ENCODE results near the gene LEMD3.
A peak's percentile ranks its signal among the peaks of the same experiment; 100 is the strongest.
"Not testable (repeated sequence)": the region's sequence is repeated elsewhere in the genome, so short reads cannot be mapped to it uniquely, and the experiment has no call there.

LEMD3 gene

GRCh38 chr12:65276916-65277530 lies 107.6 kb downstream of the LEMD3 start:
- Histone ChIP-seq H3K4me3 (ENCODE audit: insufficient read depth, low read depth, low read length, poor library complexity, severe bottlenecking) (no peak overlapping the region), H3K27ac (ENCODE audit: insufficient read depth, low read length, poor library complexity, severe bottlenecking) (no peak overlapping the region), H3K27me3 (replicated peaks; ENCODE audit: control insufficient read depth, insufficient read depth, low read length, poor library complexity, severe bottlenecking) (peaks cover 5% of the 10 kb centered on the region), H3K36me3 (ENCODE audit: control insufficient read depth, insufficient read depth, low read length) (no peaks in the 10 kb centered on the region), H3K9me3 (ENCODE audit: control insufficient read depth, low read length) (no peaks in the 10 kb centered on the region), H3K4me1 (ENCODE audit: control insufficient read depth, insufficient read depth, low read length, poor library complexity, severe bottlenecking) (peaks cover 9% of the 10 kb centered on the region)
- DNase-seq: no peak

- DNase-seq: no peak
- Histone ChIP-seq H3K4me3 (ENCODE audit: insufficient read depth, low read depth, low read length, poor library complexity, severe bottlenecking) (no peak overlapping the region), H3K27me3 (replicated peaks; ENCODE audit: control insufficient read depth, insufficient read depth, low read length, poor library complexity, severe bottlenecking) (peaks cover 5% of the 10 kb centered on the region), H3K4me1 (ENCODE audit: control insufficient read depth, insufficient read depth, low read length, poor library complexity, severe bottlenecking) (peaks cover 9% of the 10 kb centered on the region), H3K27ac (ENCODE audit: insufficient read depth, low read length, poor library complexity, severe bottlenecking) (no peak overlapping the region), H3K36me3 (ENCODE audit: control insufficient read depth, insufficient read depth, low read length) (no peaks in the 10 kb centered on the region), H3K9me3 (ENCODE audit: control insufficient read depth, low read length) (no peaks in the 10 kb centered on the region)
Observed at GRCh38 chr12:65277994-65278575, 108.7 kb downstream of the LEMD3 start.

- H3K9me3 ChIP-seq (ENCODE audit: control insufficient read depth, low read length): no peaks in the 10 kb centered on the region
- no peaks in the 10 kb centered on the region for H3K36me3 ChIP-seq (ENCODE audit: control insufficient read depth, insufficient read depth, low read length)
- peaks cover 5% of the 10 kb centered on the region for H3K27me3 ChIP-seq (replicated peaks; ENCODE audit: control insufficient read depth, insufficient read depth, low read length, poor library complexity, severe bottlenecking)
- no peak for DNase-seq
- H3K27ac ChIP-seq (ENCODE audit: insufficient read depth, low read length, poor library complexity, severe bottlenecking): no peak within 1 kb of the TSS
- peaks cover 9% of the 10 kb centered on the region for H3K4me1 ChIP-seq (ENCODE audit: control insufficient read depth, insufficient read depth, low read length, poor library complexity, severe bottlenecking)
- H3K4me3 ChIP-seq (ENCODE audit: insufficient read depth, low read depth, low read length, poor library complexity, severe bottlenecking): peak within 1 kb of the TSS; percentile 45
Observed at GRCh38 chr12:65278576-65279368, 109.4 kb downstream of the LEMD3 start, which contains the start of gene MSRB3. Gene MSRB3 (plus strand): TSS chr12:65278683. CDS start chr12:65308580, 29,897 bp downstream.

GRCh38 chr12:65279369-65280112 lies 110.2 kb downstream of the LEMD3 start:
- H3K4me1 ChIP-seq (ENCODE audit: control insufficient read depth, insufficient read depth, low read length, poor library complexity, severe bottlenecking): peaks cover 9% of the 10 kb centered on the region
- DNase-seq: no peak
- H3K36me3 ChIP-seq (ENCODE audit: control insufficient read depth, insufficient read depth, low read length): no peaks in the 10 kb centered on the region
- peak overlapping the region; percentile 45 for H3K4me3 ChIP-seq (ENCODE audit: insufficient read depth, low read depth, low read length, poor library complexity, severe bottlenecking)
- H3K9me3 ChIP-seq (ENCODE audit: control insufficient read depth, low read length): no peaks in the 10 kb centered on the region
- H3K27me3 ChIP-seq (replicated peaks; ENCODE audit: control insufficient read depth, insufficient read depth, low read length, poor library complexity, severe bottlenecking): peaks cover 5% of the 10 kb centered on the region
- no peak overlapping the region for H3K27ac ChIP-seq (ENCODE audit: insufficient read depth, low read length, poor library complexity, severe bottlenecking)

- H3K4me3 ChIP-seq (ENCODE audit: insufficient read depth, low read depth, low read length, poor library complexity, severe bottlenecking): no peak overlapping the region
- H3K36me3 ChIP-seq (ENCODE audit: control insufficient read depth, insufficient read depth, low read length): no peaks in the 10 kb centered on the region
Observed at GRCh38 chr12:65280306-65280705, 110.9 kb downstream of the LEMD3 start.

GRCh38 chr12:65282840-65283239 lies 113.5 kb downstream of the LEMD3 start:
- no peak overlapping the region for H3K4me3 ChIP-seq (ENCODE audit: insufficient read depth, low read depth, low read length, poor library complexity, severe bottlenecking)
- H3K4me1 ChIP-seq (ENCODE audit: control insufficient read depth, insufficient read depth, low read length, poor library complexity, severe bottlenecking): peaks cover 9% of the 10 kb centered on the region
- H3K27ac ChIP-seq (ENCODE audit: insufficient read depth, low read length, poor library complexity, severe bottlenecking): no peak overlapping the region
- no peaks in the 10 kb centered on the region for H3K36me3 ChIP-seq (ENCODE audit: control insufficient read depth, insufficient read depth, low read length)
- H3K27me3 ChIP-seq (replicated peaks; ENCODE audit: control insufficient read depth, insufficient read depth, low read length, poor library complexity, severe bottlenecking): peaks cover 5% of the 10 kb centered on the region
- no peak for DNase-seq
- H3K9me3 ChIP-seq (ENCODE audit: control insufficient read depth, low read length): no peaks in the 10 kb centered on the region

More at GRCh38 chr12:65280306-65280705, 110.9 kb downstream of the LEMD3 start:
- Histone ChIP-seq H3K9me3 (ENCODE audit: control insufficient read depth, low read length) (no peaks in the 10 kb centered on the region), H3K27me3 (replicated peaks; ENCODE audit: control insufficient read depth, insufficient read depth, low read length, poor library complexity, severe bottlenecking) (peaks cover 5% of the 10 kb centered on the region), H3K4me1 (ENCODE audit: control insufficient read depth, insufficient read depth, low read length, poor library complexity, severe bottlenecking) (peaks cover 9% of the 10 kb centered on the region), H3K27ac (ENCODE audit: insufficient read depth, low read length, poor library complexity, severe bottlenecking) (no peak overlapping the region)
- DNase-seq: no peak

- H3K27me3 ChIP-seq (replicated peaks; ENCODE audit: control insufficient read depth, insufficient read depth, low read length, poor library complexity, severe bottlenecking); H3K9me3 ChIP-seq (ENCODE audit: control insufficient read depth, low read length); H3K27ac ChIP-seq (ENCODE audit: insufficient read depth, low read length, poor library complexity, severe bottlenecking); DNase-seq; H3K4me1 ChIP-seq (ENCODE audit: control insufficient read depth, insufficient read depth, low read length, poor library complexity, severe bottlenecking); H3K4me3 ChIP-seq (ENCODE audit: insufficient read depth, low read depth, low read length, poor library complexity, severe bottlenecking); H3K36me3 ChIP-seq (ENCODE audit: control insufficient read depth, insufficient read depth, low read length): not testable (repeated sequence)
Observed at GRCh38 chr12:65285532-65285931, 116.1 kb downstream of the LEMD3 start.

- no peak for DNase-seq
- Histone ChIP-seq H3K36me3 (ENCODE audit: control insufficient read depth, insufficient read depth, low read length) (no peaks in the 10 kb centered on the region), H3K4me3 (ENCODE audit: insufficient read depth, low read depth, low read length, poor library complexity, severe bottlenecking) (no peak overlapping the region), H3K27ac (ENCODE audit: insufficient read depth, low read length, poor library complexity, severe bottlenecking) (no peak overlapping the region), H3K27me3 (replicated peaks; ENCODE audit: control insufficient read depth, insufficient read depth, low read length, poor library complexity, severe bottlenecking) (no peaks in the 10 kb centered on the region), H3K4me1 (ENCODE audit: control insufficient read depth, insufficient read depth, low read length, poor library complexity, severe bottlenecking) (no peaks in the 10 kb centered on the region), H3K9me3 (ENCODE audit: control insufficient read depth, low read length) (no peaks in the 10 kb centered on the region)
Observed at GRCh38 chr12:65287426-65287825, 118.0 kb downstream of the LEMD3 start.

GRCh38 chr12:65292241-65292640 lies 122.9 kb downstream of the LEMD3 start:
- Histone ChIP-seq H3K36me3 (ENCODE audit: control insufficient read depth, insufficient read depth, low read length) (no peaks in the 10 kb centered on the region), H3K27ac (ENCODE audit: insufficient read depth, low read length, poor library complexity, severe bottlenecking) (no peak overlapping the region), H3K27me3 (replicated peaks; ENCODE audit: control insufficient read depth, insufficient read depth, low read length, poor library complexity, severe bottlenecking) (no peaks in the 10 kb centered on the region), H3K4me1 (ENCODE audit: control insufficient read depth, insufficient read depth, low read length, poor library complexity, severe bottlenecking) (no peaks in the 10 kb centered on the region), H3K9me3 (ENCODE audit: control insufficient read depth, low read length) (no peaks in the 10 kb centered on the region), H3K4me3 (ENCODE audit: insufficient read depth, low read depth, low read length, poor library complexity, severe bottlenecking) (no peak overlapping the region)
- DNase-seq: no peak
